ENCODE results near the gene DEK.

- no peak for TF ChIP-seq L3MBTL2 (conservative IDR thresholded peaks at IDR 0.05)
- TF ChIP-seq LEF1 (IDR thresholded peaks at IDR 0.05; ENCODE audit: borderline replicate concordance), result no peak
- no peak for TF ChIP-seq FOXA1 (IDR thresholded peaks at IDR 0.05)
Observed at GRCh38 chr6:18189196-18189595, 75.1 kb downstream of the DEK start.
